ENCODE data around the gene VIL1. TPM values are rescaled to one million over a fixed set of nuclear protein-coding genes. Genes with fewer than 3 reads are reported as not detected.

The VIL1 gene
- total and polyA plus RNA-seq, 9 of the 15 experiments (the other 6 are each of a cell fraction or from before 2014, with no cell fraction given): 0.51 to 2.7 (median 1.2) TPM

- TF ChIP-seq THRB (CRISPR knock-in tag; conservative IDR thresholded peaks at IDR 0.05): no peak
- TF ChIP-seq ZNF766 (CRISPR knock-in tag; conservative IDR thresholded peaks at IDR 0.05): no peak
- no peak for TF ChIP-seq ZNF518B (CRISPR knock-in tag; IDR thresholded peaks at IDR 0.05)
- TF ChIP-seq CHD1 (IDR thresholded peaks at IDR 0.05; ENCODE audit: low read length): no peak
- no peak for TF ChIP-seq ZNF586 (CRISPR knock-in tag; conservative IDR thresholded peaks at IDR 0.05)
- TF ChIP-seq REST (IDR thresholded peaks at IDR 0.05; ENCODE audit: borderline replicate concordance): peak; percentile 15; the same call in 1 of the 2 replicates
- TF ChIP-seq REST (CRISPR knock-in tag; IDR thresholded peaks at IDR 0.05; ENCODE audit: low read depth): no peak
- TF ChIP-seq ZNF316 (IDR thresholded peaks at IDR 0.05): peak; percentile 79
- TF ChIP-seq ZNF707 (CRISPR knock-in tag; conservative IDR thresholded peaks at IDR 0.05): no peak
- no peak for TF ChIP-seq CBX8 (IDR thresholded peaks at IDR 0.05; ENCODE audit: borderline replicate concordance, extremely low read depth, low read depth, low read length, poor library complexity, severe bottlenecking)
- TF ChIP-seq DACH1 (IDR thresholded peaks at IDR 0.05; ENCODE audit: partially characterized antibody): peak; percentile 19
- TF ChIP-seq ATF2 (CRISPR knock-in tag; IDR thresholded peaks at IDR 0.05): no peak
These were observed 3.6 kb downstream of the VIL1 start (continued) for GRCh38 chr2:218422403-218423086.

All from K562 (cell line).